Measurements from ENCODE around the gene ZBTB24.

The ZBTB24 gene

DNA sequence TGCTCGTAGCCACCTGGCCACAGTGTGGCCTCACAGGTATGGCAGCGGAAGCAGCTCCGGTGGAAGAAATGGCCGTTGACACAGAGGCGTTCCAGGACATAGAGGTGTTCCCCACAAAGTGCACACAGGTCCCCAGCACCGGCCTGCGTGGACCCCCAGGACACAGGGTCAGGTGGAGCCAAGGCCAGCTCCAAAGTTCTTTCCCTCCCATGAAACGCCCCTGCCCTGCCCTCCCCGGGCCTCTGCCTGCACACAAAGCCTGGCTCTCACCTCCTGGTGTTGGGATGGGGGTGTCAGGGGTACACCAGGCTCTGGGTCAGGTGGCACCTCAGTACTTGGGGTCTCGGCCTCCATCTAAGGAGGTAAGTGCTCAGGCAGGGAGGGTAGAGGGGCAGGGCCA lies 35.9 kb downstream of the ZBTB24 start:
- H4K20me1 ChIP-seq (ENCODE audit: insufficient read depth, low read length), result peaks cover 12% of the 10 kb centered on the region
- H3K27ac ChIP-seq (ENCODE audit: low read length), result no peak overlapping the region
- H3K27me3 ChIP-seq (ENCODE audit: insufficient read depth, low read length, poor library complexity), result no peaks in the 10 kb centered on the region
- no peak overlapping the region for H3K4me3 ChIP-seq (ENCODE audit: low read depth in 1 of 2, low read length in 2 of 2)
- no peak overlapping the region for H3K9ac ChIP-seq (ENCODE audit: low read depth, low read length)
- TF ChIP-seq, protein P1, sequence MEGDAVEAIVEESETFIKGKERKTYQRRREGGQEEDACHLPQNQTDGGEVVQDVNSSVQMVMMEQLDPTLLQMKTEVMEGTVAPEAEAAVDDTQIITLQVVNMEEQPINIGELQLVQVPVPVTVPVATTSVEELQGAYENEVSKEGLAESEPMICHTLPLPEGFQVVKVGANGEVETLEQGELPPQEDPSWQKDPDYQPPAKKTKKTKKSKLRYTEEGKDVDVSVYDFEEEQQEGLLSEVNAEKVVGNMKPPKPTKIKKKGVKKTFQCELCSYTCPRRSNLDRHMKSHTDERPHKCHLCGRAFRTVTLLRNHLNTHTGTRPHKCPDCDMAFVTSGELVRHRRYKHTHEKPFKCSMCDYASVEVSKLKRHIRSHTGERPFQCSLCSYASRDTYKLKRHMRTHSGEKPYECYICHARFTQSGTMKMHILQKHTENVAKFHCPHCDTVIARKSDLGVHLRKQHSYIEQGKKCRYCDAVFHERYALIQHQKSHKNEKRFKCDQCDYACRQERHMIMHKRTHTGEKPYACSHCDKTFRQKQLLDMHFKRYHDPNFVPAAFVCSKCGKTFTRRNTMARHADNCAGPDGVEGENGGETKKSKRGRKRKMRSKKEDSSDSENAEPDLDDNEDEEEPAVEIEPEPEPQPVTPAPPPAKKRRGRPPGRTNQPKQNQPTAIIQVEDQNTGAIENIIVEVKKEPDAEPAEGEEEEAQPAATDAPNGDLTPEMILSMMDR (IDR thresholded peaks at IDR 0.05; ENCODE audit: borderline replicate concordance, extremely low read depth, low read length, poor library complexity, severe bottlenecking), result no peak
- no peak for TF ChIP-seq EZH2 (IDR thresholded peaks at IDR 0.05; ENCODE audit: borderline replicate concordance, low read depth, low read length, severe bottlenecking)
- no peak for ATAC-seq (ENCODE audit: insufficient read depth, low read depth)
- H3K36me3 ChIP-seq (ENCODE audit: insufficient read depth, low read length), result peaks cover 65% of the 10 kb centered on the region
- no peak overlapping the region for H3K4me2 ChIP-seq (ENCODE audit: insufficient read depth, low read length)
- H3K79me2 ChIP-seq (ENCODE audit: insufficient read depth, low read length), result no peaks in the 10 kb centered on the region
- H2AFZ ChIP-seq (ENCODE audit: low read depth, low read length), result no peak overlapping the region
- peaks cover 22% of the 10 kb centered on the region for H3K4me1 ChIP-seq (ENCODE audit: insufficient read depth, low read length)
- H3K9me3 ChIP-seq (ENCODE audit: insufficient read depth, low read length, severe bottlenecking), result no peaks in the 10 kb centered on the region
- DNase-seq, result no peak

DNA sequence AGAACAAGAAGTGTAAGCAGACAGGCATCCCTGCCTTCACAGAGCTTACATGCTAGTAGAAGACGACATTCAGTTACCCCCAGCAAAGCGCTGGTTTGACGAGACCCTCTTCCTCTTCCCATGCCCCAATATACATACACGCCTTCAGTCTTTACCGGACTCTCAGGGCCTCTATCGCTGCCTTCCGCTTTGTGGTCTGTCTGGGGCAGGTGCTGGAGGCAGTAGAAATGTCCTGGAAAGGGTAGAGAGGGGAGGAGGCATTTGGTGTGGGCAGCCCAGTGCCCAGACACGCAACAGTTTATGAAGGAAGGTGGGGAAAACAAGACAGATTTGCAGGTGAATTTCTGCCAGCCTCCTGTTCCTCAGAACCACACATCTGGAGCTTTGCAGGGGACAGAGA lies 36.5 kb downstream of the ZBTB24 start:
- no peak overlapping the region for H3K4me3 ChIP-seq (ENCODE audit: low read depth in 1 of 2, low read length in 2 of 2)
- H3K4me1 ChIP-seq (ENCODE audit: insufficient read depth, low read length), result peaks cover 28% of the 10 kb centered on the region
- ATAC-seq (ENCODE audit: insufficient read depth, low read depth) (no peak), DNase-seq (no peak)
- no peak overlapping the region for H2AFZ ChIP-seq (ENCODE audit: low read depth, low read length)
- H4K20me1 ChIP-seq (ENCODE audit: insufficient read depth, low read length), result peaks cover 16% of the 10 kb centered on the region
- no peak for TF ChIP-seq EZH2 (IDR thresholded peaks at IDR 0.05; ENCODE audit: borderline replicate concordance, low read depth, low read length, severe bottlenecking)
- TF ChIP-seq, protein P1 (IDR thresholded peaks at IDR 0.05; ENCODE audit: borderline replicate concordance, extremely low read depth, low read length, poor library complexity, severe bottlenecking), result no peak
- H3K4me2 ChIP-seq (ENCODE audit: insufficient read depth, low read length), result no peak overlapping the region
- H3K9ac ChIP-seq (ENCODE audit: low read depth, low read length), result no peak overlapping the region
- no peaks in the 10 kb centered on the region for H3K27me3 ChIP-seq (ENCODE audit: insufficient read depth, low read length, poor library complexity)
- H3K79me2 ChIP-seq (ENCODE audit: insufficient read depth, low read length), result peaks cover 1% of the 10 kb centered on the region; the same call in 1 of the 2 replicates
- H3K27ac ChIP-seq (ENCODE audit: low read length), result no peak overlapping the region
- no peaks in the 10 kb centered on the region for H3K9me3 ChIP-seq (ENCODE audit: insufficient read depth, low read length, severe bottlenecking)
- H3K36me3 ChIP-seq (ENCODE audit: insufficient read depth, low read length), result peaks cover 62% of the 10 kb centered on the region

DNA sequence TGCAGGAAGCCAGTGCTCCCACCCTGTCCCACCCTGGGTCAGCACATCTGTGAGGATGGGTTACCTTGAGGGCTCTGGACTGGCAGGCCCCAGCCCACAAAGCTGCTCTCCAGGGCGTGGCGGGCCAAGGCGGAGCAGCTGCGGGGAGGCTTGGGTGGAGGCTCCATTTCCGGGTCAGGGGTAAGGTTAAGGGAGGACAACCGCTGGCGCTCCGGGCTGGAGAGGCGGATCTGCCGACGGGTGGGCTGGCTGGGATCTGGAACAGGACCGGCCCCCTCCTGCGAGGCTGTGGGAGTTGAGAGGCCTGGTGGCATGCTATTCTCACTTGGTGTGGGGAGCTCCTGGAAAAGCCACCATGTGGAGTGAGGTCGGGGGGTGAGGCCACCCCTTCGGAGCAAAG lies 36.9 kb downstream of the ZBTB24 start:
- peaks cover 16% of the 10 kb centered on the region for H4K20me1 ChIP-seq (ENCODE audit: insufficient read depth, low read length)
- no peak overlapping the region for H2AFZ ChIP-seq (ENCODE audit: low read depth, low read length)
- peaks cover 6% of the 10 kb centered on the region; the same call in 1 of the 2 replicates for H3K79me2 ChIP-seq (ENCODE audit: insufficient read depth, low read length)
- H3K27me3 ChIP-seq (ENCODE audit: insufficient read depth, low read length, poor library complexity), result no peaks in the 10 kb centered on the region
- H3K9ac ChIP-seq (ENCODE audit: low read depth, low read length), result no peak overlapping the region
- no peak overlapping the region for H3K4me2 ChIP-seq (ENCODE audit: insufficient read depth, low read length)
- H3K27ac ChIP-seq (ENCODE audit: low read length), result no peak overlapping the region
- peaks cover 32% of the 10 kb centered on the region for H3K4me1 ChIP-seq (ENCODE audit: insufficient read depth, low read length)
- no peak for ATAC-seq (ENCODE audit: insufficient read depth, low read depth)
- peaks cover 59% of the 10 kb centered on the region for H3K36me3 ChIP-seq (ENCODE audit: insufficient read depth, low read length)
- H3K9me3 ChIP-seq (ENCODE audit: insufficient read depth, low read length, severe bottlenecking), result no peaks in the 10 kb centered on the region
- no peak for DNase-seq
- no peak for TF ChIP-seq EZH2 (IDR thresholded peaks at IDR 0.05; ENCODE audit: borderline replicate concordance, low read depth, low read length, severe bottlenecking)
- TF ChIP-seq, protein P1 (IDR thresholded peaks at IDR 0.05; ENCODE audit: borderline replicate concordance, extremely low read depth, low read length, poor library complexity, severe bottlenecking), result no peak
- no peak overlapping the region for H3K4me3 ChIP-seq (ENCODE audit: low read depth in 1 of 2, low read length in 2 of 2)

DNA sequence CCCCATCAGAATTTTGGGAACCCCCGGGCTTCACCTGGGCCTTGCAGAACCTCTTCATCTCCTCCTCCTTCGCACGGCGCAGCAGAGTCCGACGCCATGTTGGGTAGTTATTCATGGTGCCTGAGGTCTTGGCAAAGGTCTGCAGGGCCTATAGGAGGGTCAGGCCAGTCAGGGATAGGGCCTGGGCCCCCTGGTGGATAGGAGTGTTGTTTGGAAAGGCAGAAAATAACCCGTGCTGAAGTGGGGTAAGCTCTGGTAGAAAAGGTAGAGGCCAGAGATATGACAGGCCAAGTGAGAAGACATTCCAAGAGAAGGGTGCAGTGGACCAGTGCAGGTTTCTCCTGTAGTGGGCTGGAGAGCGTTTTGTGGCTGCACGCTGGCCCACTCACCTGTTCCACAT lies 37.6 kb downstream of the ZBTB24 start:
- Histone ChIP-seq H3K27ac (ENCODE audit: low read length) (no peak overlapping the region), H3K4me3 (ENCODE audit: low read depth in 1 of 2, low read length in 2 of 2) (no peak overlapping the region), H3K27me3 (ENCODE audit: insufficient read depth, low read length, poor library complexity) (no peaks in the 10 kb centered on the region), H2AFZ (ENCODE audit: low read depth, low read length) (no peak overlapping the region), H3K36me3 (ENCODE audit: insufficient read depth, low read length) (peaks cover 57% of the 10 kb centered on the region), H3K79me2 (ENCODE audit: insufficient read depth, low read length) (peaks cover 6% of the 10 kb centered on the region; the same call in 1 of the 2 replicates), H3K9me3 (ENCODE audit: insufficient read depth, low read length, severe bottlenecking) (no peaks in the 10 kb centered on the region), H3K4me1 (ENCODE audit: insufficient read depth, low read length) (peaks cover 31% of the 10 kb centered on the region), H3K9ac (ENCODE audit: low read depth, low read length) (no peak overlapping the region), H4K20me1 (ENCODE audit: insufficient read depth, low read length) (peaks cover 16% of the 10 kb centered on the region), H3K4me2 (ENCODE audit: insufficient read depth, low read length) (no peak overlapping the region)
- no peak for TF ChIP-seq EZH2 (IDR thresholded peaks at IDR 0.05; ENCODE audit: borderline replicate concordance, low read depth, low read length, severe bottlenecking)
- TF ChIP-seq, protein P1 (IDR thresholded peaks at IDR 0.05; ENCODE audit: borderline replicate concordance, extremely low read depth, low read length, poor library complexity, severe bottlenecking), result no peak
- DNase-seq, result no peak
- no peak for ATAC-seq (ENCODE audit: insufficient read depth, low read depth)
